Caco-2 (cell line): ENCODE results near the gene NCOR1. TPM values are rescaled to one million over a fixed set of nuclear protein-coding genes. Genes with fewer than 3 reads are reported as not detected.

Experiments used
- BruUV-seq: library from RNA; stranded (reverse); fragments of 400-500 nt; replicated peaks from 2 replicates; lab custom pipeline; 2021; lab: Mats Ljungman, UMichigan
- CTCF ChIA-PET: fragments of 300-600 bp; sonication (Branson Sonifier 250); formaldehyde crosslinking; loops from one replicate; lab custom pipeline; 2022; ENCODE audit warnings: antibody characterized with exemption; lab: Charles Lee
- POLR2A ChIA-PET: fragments of 300-600 bp; sonication (Branson Sonifier 250); formaldehyde crosslinking; loops from one replicate; lab custom pipeline; 2022; ENCODE audit warnings: antibody characterized with exemption; lab: Charles Lee
- DNase-seq, 2 experiments: peaks; one replicate each; pipeline versions ENCODE4 v3.0.0 to v3.0.0-alpha.2; 2020 to 2022
- H3K27me3 ChIP-seq: replicated peaks from 2 replicates; pipeline ENCODE4 v1.6.0; 2011; ENCODE audit warnings: low read length; ENCODE audit not compliant: control insufficient read depth, insufficient read depth
- H3K36me3 ChIP-seq: 2 replicates; pipeline ENCODE4 v1.5.1; 2011; ENCODE audit warnings: low read length; ENCODE audit not compliant: control insufficient read depth, insufficient read depth
- H3K4me1 ChIP-seq: fragments of 250-450 bp; sonication (Bioruptor Pico); 2 replicates; pipeline ENCODE4 v1.5.1; 2020; ENCODE audit warnings: mild to moderate bottlenecking
- H3K4me3 ChIP-seq: 2 replicates; pipeline ENCODE4 v1.5.1; 2011; ENCODE audit warnings: low read depth, mild to moderate bottlenecking, control low read depth, low read length
- H3K9me3 ChIP-seq: fragments of 250-450 bp; sonication (Bioruptor Pico); 2 replicates; pipeline ENCODE4 v1.5.1; 2020; ENCODE audit warnings: mild to moderate bottlenecking, moderate library complexity
- H3K27ac Mint-ChIP-seq: one replicate; pipeline ENCODE4 v1.8.0; 2022; ENCODE audit warnings: mixed read lengths; ENCODE audit not compliant: unreplicated experiment
- H3K27me3 Mint-ChIP-seq: one replicate; pipeline ENCODE4 v1.8.0; 2022; ENCODE audit warnings: mixed read lengths; ENCODE audit not compliant: insufficient read depth, unreplicated experiment
- H3K36me3 Mint-ChIP-seq: one replicate; pipeline ENCODE4 v1.8.0; 2022; ENCODE audit warnings: mild to moderate bottlenecking, mixed read lengths; ENCODE audit not compliant: insufficient read depth, unreplicated experiment
- H3K4me1 Mint-ChIP-seq: one replicate; pipeline ENCODE4 v1.8.0; 2022; ENCODE audit warnings: low read depth, mixed read lengths; ENCODE audit not compliant: unreplicated experiment
- H3K4me3 Mint-ChIP-seq: one replicate; pipeline ENCODE4 v1.8.0; 2022; ENCODE audit warnings: mild to moderate bottlenecking, moderate library complexity, mixed read lengths; ENCODE audit not compliant: unreplicated experiment
- H3K9me3 Mint-ChIP-seq: one replicate; pipeline ENCODE4 v1.8.0; 2022; ENCODE audit warnings: mixed read lengths; ENCODE audit not compliant: unreplicated experiment
- intact Hi-C: fragments of 100-400 bp; cut with micrococcal nuclease; formaldehyde crosslinking; loops from one replicate; pipeline ENCODE4 v1.10.0; 2022; ENCODE audit not compliant: unreplicated experiment
- total RNA-seq: library from RNA; stranded (reverse); gene quantifications from 2 replicates; pipeline ENCODE4 v1.2.3, GENCODE V29; 2022
- TF ChIP-seq, protein P1 (sequence below), 2 experiments: fragments of 200-600 bp in 1 of 2; IDR thresholded peaks; 1 replicate in 1 of 2; 2 replicates in 1 of 2; pipeline versions ENCODE4 v1.5.1 to v1.8.0; 2011 to 2022; ENCODE audit warnings: antibody characterized with exemption in 1 of 2, control low read depth in 1 of 2, inconsistent platforms in 1 of 2, low read depth in 1 of 2, low read length in 1 of 2, mild to moderate bottlenecking in 1 of 2, moderate library complexity in 1 of 2; ENCODE audit not compliant: insufficient read depth in 1 of 2, severe bottlenecking in 1 of 2, unreplicated experiment in 1 of 2

The NCOR1 gene
- total RNA-seq, 1 experiment from 2014 or later, result 90.8 TPM

DNA sequence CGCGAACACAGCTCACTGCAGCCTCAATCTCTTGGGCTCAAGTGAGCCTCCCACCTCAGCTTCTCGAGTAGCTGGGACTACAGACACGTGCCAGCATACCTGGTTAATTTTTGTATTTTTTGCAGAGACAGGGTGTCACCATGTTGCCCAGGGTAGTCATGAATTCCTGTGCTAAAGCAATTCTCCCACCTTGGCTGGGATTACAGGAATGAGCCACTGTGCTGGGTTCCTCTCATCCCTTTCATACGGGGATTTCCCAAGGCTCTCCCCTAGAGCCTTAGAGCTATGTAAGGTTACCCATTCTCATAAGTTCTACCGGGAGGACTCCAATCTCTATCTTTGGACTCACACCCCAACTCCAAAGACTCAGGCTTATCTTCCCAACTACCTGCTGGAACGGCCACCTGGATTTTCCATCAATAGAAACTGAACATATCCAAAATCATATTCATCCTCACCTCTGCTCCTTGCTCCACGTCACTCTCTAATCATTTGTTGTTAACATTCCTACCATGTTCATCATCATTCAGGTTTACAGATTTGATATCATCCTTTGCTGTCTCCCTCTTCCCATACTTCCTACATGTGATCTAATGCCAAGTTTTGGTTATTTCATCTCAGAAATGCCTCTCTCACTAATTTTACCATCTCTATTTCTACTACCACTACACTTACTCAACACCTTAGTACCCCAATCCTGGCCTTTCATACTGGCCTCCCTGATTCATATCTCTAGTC is 92.5 kb downstream of the NCOR1 start:
- CTCF ChIA-PET, result no interaction called here
- Histone ChIP-seq H3K4me1 (no peaks in the 10 kb centered on the region), H3K36me3 (no peaks in the 10 kb centered on the region), H3K9me3 (no peaks in the 10 kb centered on the region), H3K27me3 (no peaks in the 10 kb centered on the region), H3K4me3 (no peak overlapping the region)
- POLR2A ChIA-PET, result no interaction called here
- TF ChIP-seq, protein P1, sequence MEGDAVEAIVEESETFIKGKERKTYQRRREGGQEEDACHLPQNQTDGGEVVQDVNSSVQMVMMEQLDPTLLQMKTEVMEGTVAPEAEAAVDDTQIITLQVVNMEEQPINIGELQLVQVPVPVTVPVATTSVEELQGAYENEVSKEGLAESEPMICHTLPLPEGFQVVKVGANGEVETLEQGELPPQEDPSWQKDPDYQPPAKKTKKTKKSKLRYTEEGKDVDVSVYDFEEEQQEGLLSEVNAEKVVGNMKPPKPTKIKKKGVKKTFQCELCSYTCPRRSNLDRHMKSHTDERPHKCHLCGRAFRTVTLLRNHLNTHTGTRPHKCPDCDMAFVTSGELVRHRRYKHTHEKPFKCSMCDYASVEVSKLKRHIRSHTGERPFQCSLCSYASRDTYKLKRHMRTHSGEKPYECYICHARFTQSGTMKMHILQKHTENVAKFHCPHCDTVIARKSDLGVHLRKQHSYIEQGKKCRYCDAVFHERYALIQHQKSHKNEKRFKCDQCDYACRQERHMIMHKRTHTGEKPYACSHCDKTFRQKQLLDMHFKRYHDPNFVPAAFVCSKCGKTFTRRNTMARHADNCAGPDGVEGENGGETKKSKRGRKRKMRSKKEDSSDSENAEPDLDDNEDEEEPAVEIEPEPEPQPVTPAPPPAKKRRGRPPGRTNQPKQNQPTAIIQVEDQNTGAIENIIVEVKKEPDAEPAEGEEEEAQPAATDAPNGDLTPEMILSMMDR (IDR thresholded peaks at IDR 0.05; ENCODE audit: insufficient read depth in 1 of 2, low read depth in 1 of 2, low read length in 1 of 2, severe bottlenecking in 1 of 2, unreplicated experiment in 1 of 2), result no peak
- intact Hi-C loops, result no loop called here
- Mint-ChIP-seq H3K27me3 (no peaks in the 10 kb centered on the region), H3K4me3 (no peak overlapping the region), H3K36me3 (peaks cover 25% of the 10 kb centered on the region), H3K9me3 (no peaks in the 10 kb centered on the region), H3K27ac (no peak overlapping the region), H3K4me1 (no peaks in the 10 kb centered on the region)
- DNase-seq, result no peak
- no TSS peak for BruUV-seq

- no peaks in the 10 kb centered on the region for H3K9me3 Mint-ChIP-seq
- H3K4me3 ChIP-seq, result no peak overlapping the region
- TF ChIP-seq, protein P1 (IDR thresholded peaks at IDR 0.05; ENCODE audit: insufficient read depth in 1 of 2, low read depth in 1 of 2, low read length in 1 of 2, severe bottlenecking in 1 of 2, unreplicated experiment in 1 of 2), result no peak
- no peaks in the 10 kb centered on the region for H3K27me3 ChIP-seq
- H3K36me3 Mint-ChIP-seq, result peaks cover 34% of the 10 kb centered on the region
- H3K9me3 ChIP-seq, result no peaks in the 10 kb centered on the region
- H3K36me3 ChIP-seq, result no peaks in the 10 kb centered on the region
- intact Hi-C loops, result no loop called here
- ChIA-PET CTCF (no interaction called here), POLR2A (no interaction called here)
- H3K27ac Mint-ChIP-seq, result no peak overlapping the region
- no peak overlapping the region for H3K4me3 Mint-ChIP-seq
- no peaks in the 10 kb centered on the region for H3K4me1 ChIP-seq
- no peaks in the 10 kb centered on the region for H3K4me1 Mint-ChIP-seq
- DNase-seq, result no peak
- no TSS peak for BruUV-seq
- H3K27me3 Mint-ChIP-seq, result no peaks in the 10 kb centered on the region
These were observed 93.4 kb downstream of the NCOR1 start for GRCh38 chr17:16121915-16122314.

- CTCF ChIA-PET, result no interaction called here
- Mint-ChIP-seq H3K9me3 (no peaks in the 10 kb centered on the region), H3K27me3 (no peaks in the 10 kb centered on the region), H3K36me3 (peaks cover 40% of the 10 kb centered on the region), H3K4me3 (no peak overlapping the region), H3K27ac (no peak overlapping the region), H3K4me1 (no peaks in the 10 kb centered on the region)
- Histone ChIP-seq H3K4me3 (no peak overlapping the region), H3K27me3 (no peaks in the 10 kb centered on the region), H3K4me1 (no peaks in the 10 kb centered on the region), H3K9me3 (no peaks in the 10 kb centered on the region), H3K36me3 (no peaks in the 10 kb centered on the region)
- BruUV-seq, result no TSS peak
- POLR2A ChIA-PET, result no interaction called here
- TF ChIP-seq, protein P1 (IDR thresholded peaks at IDR 0.05; ENCODE audit: insufficient read depth in 1 of 2, low read depth in 1 of 2, low read length in 1 of 2, severe bottlenecking in 1 of 2, unreplicated experiment in 1 of 2), result no peak
- no peak for DNase-seq
- intact Hi-C loops, result no loop called here
These were observed 94.4 kb downstream of the NCOR1 start for GRCh38 chr17:16120937-16121336.
